ENCODE data around the gene IL1RL1.

The IL1RL1 gene

DNA sequence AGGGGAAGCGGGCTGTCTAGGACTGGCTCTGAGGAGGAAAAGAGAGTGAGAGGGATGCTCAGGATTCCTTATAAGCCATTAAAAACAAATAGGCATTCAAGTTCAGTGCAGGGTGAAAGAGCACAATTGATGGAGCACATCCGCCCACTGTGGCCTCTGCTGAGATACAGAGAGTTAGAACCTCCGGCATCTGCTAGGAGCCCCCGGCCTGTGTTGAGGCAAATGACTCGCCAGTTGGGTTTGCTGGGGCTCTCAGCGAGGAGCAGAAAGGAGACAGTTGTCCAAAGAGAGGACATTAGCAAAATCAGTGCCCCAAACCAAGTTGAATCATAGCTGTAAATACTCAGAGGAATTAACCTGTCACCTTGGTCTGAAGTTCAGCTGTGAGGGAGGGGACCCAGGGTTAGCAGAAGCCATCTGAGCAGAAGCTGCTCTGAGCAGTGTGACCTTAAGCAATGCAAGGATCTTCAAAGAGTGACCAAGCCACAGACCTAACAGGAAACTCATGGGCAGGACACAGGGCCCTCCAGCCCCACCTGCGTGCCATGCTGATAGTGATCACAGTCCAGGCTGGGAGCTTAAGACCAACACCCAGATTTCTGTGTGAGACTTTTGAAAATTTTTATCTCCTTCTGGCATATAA is 88.3 kb downstream of the IL1RL1 start:
- no peak for DNase-seq (ENCODE audit: low read depth)
- no peak for TF ChIP-seq CTCF (IDR thresholded peaks at IDR 0.05; ENCODE audit: control insufficient read depth, insufficient read depth, low read depth, low read length, missing control alignments)
- no peak overlapping the region for H3K4me3 ChIP-seq (ENCODE audit: control insufficient read depth, low read depth, low read length)

DNA sequence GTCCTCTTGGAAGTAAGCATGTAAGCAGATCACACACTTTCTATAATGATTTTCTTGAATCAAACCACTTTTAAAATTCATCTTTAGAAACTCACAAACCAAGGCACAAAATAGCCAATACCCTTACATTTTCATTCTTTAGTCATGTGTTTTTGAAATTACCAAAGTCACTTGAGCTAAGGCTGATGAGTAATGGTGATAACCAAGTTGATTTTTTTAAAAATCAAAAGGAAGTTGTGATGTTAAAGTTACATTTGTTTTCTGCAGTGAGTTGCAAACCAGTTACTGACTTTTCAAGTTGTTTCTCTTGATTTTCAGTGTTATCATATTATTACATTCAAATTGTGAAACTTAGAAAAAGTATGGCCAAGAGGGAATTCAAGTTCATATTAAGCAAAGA is 90.1 kb downstream of the IL1RL1 start:
- no peak overlapping the region for H3K4me3 ChIP-seq (ENCODE audit: control insufficient read depth, low read depth, low read length)
- no peak for DNase-seq (ENCODE audit: low read depth)
- TF ChIP-seq CTCF (IDR thresholded peaks at IDR 0.05; ENCODE audit: control insufficient read depth, insufficient read depth, low read depth, low read length, missing control alignments) = no peak
